ENCODE results near the gene LRIG1. TPM values are rescaled to one million over a fixed set of nuclear protein-coding genes. Genes with fewer than 3 reads are reported as not detected.

Gene LRIG1
- total RNA-seq, 1 donor = 14.1 TPM

DNA sequence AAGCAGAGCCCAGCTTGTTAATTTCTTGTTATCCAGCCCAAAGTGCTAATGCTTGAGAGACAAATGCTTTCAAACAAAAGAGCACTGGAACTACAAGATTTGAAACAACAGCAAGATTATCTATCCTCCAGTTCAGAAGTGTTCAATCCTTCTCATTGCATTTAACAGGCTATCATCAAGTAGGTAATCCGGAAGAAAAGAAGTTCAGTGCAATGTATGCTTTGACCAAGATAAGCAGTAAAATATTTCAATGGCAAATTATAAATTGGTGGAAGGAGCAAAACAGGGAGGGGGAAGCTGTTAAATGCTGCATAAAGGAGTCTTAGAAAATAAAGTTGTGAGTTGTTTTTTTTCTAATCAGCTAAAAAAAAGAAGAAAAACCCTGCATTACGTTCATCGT lies 8.8 kb downstream of the LRIG1 start:
- no peak for DNase-seq (ENCODE audit: insufficient read length, low spot score, missing footprints)
- no peak overlapping the region for H3K4me3 ChIP-seq (ENCODE audit: insufficient read depth, low read length)
- H3K27me3 ChIP-seq (ENCODE audit: insufficient read depth, low read length) = peaks cover 4% of the 10 kb centered on the region
- H3K4me2 ChIP-seq (ENCODE audit: insufficient read depth, low read length) = no peak overlapping the region
- no peak overlapping the region for H2AFZ ChIP-seq (ENCODE audit: low read length)
- peaks cover 8% of the 10 kb centered on the region for H4K20me1 ChIP-seq (ENCODE audit: insufficient read depth, low read length)
- H3K27ac ChIP-seq (ENCODE audit: low read depth, low read length) = no peak overlapping the region
- TF ChIP-seq, protein P1, sequence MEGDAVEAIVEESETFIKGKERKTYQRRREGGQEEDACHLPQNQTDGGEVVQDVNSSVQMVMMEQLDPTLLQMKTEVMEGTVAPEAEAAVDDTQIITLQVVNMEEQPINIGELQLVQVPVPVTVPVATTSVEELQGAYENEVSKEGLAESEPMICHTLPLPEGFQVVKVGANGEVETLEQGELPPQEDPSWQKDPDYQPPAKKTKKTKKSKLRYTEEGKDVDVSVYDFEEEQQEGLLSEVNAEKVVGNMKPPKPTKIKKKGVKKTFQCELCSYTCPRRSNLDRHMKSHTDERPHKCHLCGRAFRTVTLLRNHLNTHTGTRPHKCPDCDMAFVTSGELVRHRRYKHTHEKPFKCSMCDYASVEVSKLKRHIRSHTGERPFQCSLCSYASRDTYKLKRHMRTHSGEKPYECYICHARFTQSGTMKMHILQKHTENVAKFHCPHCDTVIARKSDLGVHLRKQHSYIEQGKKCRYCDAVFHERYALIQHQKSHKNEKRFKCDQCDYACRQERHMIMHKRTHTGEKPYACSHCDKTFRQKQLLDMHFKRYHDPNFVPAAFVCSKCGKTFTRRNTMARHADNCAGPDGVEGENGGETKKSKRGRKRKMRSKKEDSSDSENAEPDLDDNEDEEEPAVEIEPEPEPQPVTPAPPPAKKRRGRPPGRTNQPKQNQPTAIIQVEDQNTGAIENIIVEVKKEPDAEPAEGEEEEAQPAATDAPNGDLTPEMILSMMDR (IDR thresholded peaks at IDR 0.05; ENCODE audit: extremely low read depth, low read depth, low read length) = no peak
- no peaks in the 10 kb centered on the region for H3K79me2 ChIP-seq (ENCODE audit: insufficient read depth, low read length)
- H3K9me3 ChIP-seq (ENCODE audit: low read depth, low read length) = no peaks in the 10 kb centered on the region
- no peaks in the 10 kb centered on the region for H3K36me3 ChIP-seq (ENCODE audit: insufficient read depth, low read length)
- no peaks in the 10 kb centered on the region for H3K4me1 ChIP-seq (ENCODE audit: insufficient read depth, low read length)

DNA sequence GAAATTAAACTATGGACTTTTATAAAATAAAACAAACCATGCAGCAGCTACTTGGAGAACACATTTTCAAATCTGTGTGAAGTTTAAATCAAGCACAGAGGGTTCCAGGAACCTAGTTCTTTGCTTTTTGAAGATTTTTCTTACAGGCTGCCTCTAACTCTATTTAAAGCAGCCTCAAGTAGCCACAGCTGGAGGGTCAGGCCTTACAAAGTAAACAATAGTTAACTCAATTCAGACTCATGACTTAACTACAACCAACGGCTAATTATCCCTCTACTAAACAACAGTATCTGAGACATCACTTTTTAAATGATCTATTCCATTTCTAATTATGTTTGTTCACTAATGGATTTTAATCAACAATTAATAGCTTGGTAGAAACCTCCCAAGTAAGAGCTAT lies 9.8 kb downstream of the LRIG1 start:
- Histone ChIP-seq H4K20me1 (ENCODE audit: insufficient read depth, low read length) (peaks cover 11% of the 10 kb centered on the region), H3K4me2 (ENCODE audit: insufficient read depth, low read length) (no peak overlapping the region), H3K27me3 (ENCODE audit: insufficient read depth, low read length) (no peaks in the 10 kb centered on the region), H3K79me2 (ENCODE audit: insufficient read depth, low read length) (no peaks in the 10 kb centered on the region), H3K4me1 (ENCODE audit: insufficient read depth, low read length) (peaks cover 7% of the 10 kb centered on the region), H3K4me3 (ENCODE audit: insufficient read depth, low read length) (no peak overlapping the region), H3K36me3 (ENCODE audit: insufficient read depth, low read length) (no peaks in the 10 kb centered on the region), H3K27ac (ENCODE audit: low read depth, low read length) (no peak overlapping the region), H3K9me3 (ENCODE audit: low read depth, low read length) (no peaks in the 10 kb centered on the region), H2AFZ (ENCODE audit: low read length) (no peak overlapping the region)
- no peak for DNase-seq (ENCODE audit: insufficient read length, low spot score, missing footprints)
- TF ChIP-seq, protein P1 (IDR thresholded peaks at IDR 0.05; ENCODE audit: extremely low read depth, low read depth, low read length) = no peak

DNA sequence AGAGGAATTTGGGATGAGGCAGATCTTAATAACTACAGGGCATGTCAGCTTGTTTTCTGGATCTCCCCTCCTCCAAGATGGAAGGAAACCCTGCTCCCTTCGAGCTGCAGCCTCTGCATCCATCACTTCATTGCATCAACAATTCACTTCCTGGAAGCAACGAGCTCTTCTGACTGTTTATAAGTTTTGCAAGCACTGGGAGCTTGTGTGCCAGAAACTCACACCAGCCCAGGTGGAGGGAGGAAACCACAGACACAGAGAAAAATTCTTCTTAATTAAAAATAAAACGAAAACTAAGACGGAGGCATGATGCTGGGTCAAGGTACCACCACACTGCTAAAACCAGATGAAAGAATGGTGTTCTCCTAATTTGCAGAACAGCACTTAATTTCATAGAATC lies 10.6 kb downstream of the LRIG1 start:
- Histone ChIP-seq H3K27me3 (ENCODE audit: insufficient read depth, low read length) (no peaks in the 10 kb centered on the region), H3K9me3 (ENCODE audit: low read depth, low read length) (no peaks in the 10 kb centered on the region), H3K36me3 (ENCODE audit: insufficient read depth, low read length) (no peaks in the 10 kb centered on the region), H3K4me1 (ENCODE audit: insufficient read depth, low read length) (peaks cover 7% of the 10 kb centered on the region), H3K4me2 (ENCODE audit: insufficient read depth, low read length) (no peak overlapping the region), H4K20me1 (ENCODE audit: insufficient read depth, low read length) (peaks cover 11% of the 10 kb centered on the region), H3K79me2 (ENCODE audit: insufficient read depth, low read length) (no peaks in the 10 kb centered on the region), H3K27ac (ENCODE audit: low read depth, low read length) (no peak overlapping the region), H3K4me3 (ENCODE audit: insufficient read depth, low read length) (no peak overlapping the region), H2AFZ (ENCODE audit: low read length) (no peak overlapping the region)
- TF ChIP-seq, protein P1 (IDR thresholded peaks at IDR 0.05; ENCODE audit: extremely low read depth, low read depth, low read length) = no peak
- no peak for DNase-seq (ENCODE audit: insufficient read length, low spot score, missing footprints)

DNA sequence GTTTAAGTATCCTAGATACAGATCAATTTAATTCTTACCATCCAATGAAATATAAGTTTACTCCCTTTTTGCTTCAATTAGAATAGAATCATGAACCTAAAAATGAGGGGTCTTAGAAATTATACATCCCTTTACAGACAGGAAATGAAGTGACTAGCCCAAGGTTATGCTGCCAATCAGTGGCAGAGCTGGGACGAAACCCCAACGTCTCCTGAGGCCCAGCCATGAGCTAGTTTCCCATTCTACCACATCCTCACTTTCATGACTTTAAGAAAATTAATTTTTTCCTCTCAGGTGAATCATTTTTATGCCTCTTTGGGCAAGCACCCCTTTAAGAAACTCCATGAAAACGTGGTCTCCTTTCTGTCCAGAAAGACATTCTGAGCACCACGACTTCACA lies 11.2 kb downstream of the LRIG1 start:
- Histone ChIP-seq H2AFZ (ENCODE audit: low read length) (no peak overlapping the region), H3K4me1 (ENCODE audit: insufficient read depth, low read length) (peaks cover 7% of the 10 kb centered on the region), H3K36me3 (ENCODE audit: insufficient read depth, low read length) (no peaks in the 10 kb centered on the region), H3K4me3 (ENCODE audit: insufficient read depth, low read length) (no peak overlapping the region), H3K79me2 (ENCODE audit: insufficient read depth, low read length) (no peaks in the 10 kb centered on the region), H4K20me1 (ENCODE audit: insufficient read depth, low read length) (peaks cover 11% of the 10 kb centered on the region), H3K9me3 (ENCODE audit: low read depth, low read length) (no peaks in the 10 kb centered on the region), H3K4me2 (ENCODE audit: insufficient read depth, low read length) (no peak overlapping the region), H3K27me3 (ENCODE audit: insufficient read depth, low read length) (no peaks in the 10 kb centered on the region), H3K27ac (ENCODE audit: low read depth, low read length) (no peak overlapping the region)
- TF ChIP-seq, protein P1 (IDR thresholded peaks at IDR 0.05; ENCODE audit: extremely low read depth, low read depth, low read length) = no peak
- DNase-seq (ENCODE audit: insufficient read length, low spot score, missing footprints) = no peak

Data from osteoblast (primary cell).